Activated naive CD4-positive, alpha-beta T cell treated with Interleukin-2 at 50 U/mL for 16 hours (primary cell): ENCODE results near the gene SH3RF2.

Source experiments
- DNase-seq: peaks from one replicate; pipeline ENCODE4 v3.0.0-alpha.2; 2020

The SH3RF2 gene

DNA sequence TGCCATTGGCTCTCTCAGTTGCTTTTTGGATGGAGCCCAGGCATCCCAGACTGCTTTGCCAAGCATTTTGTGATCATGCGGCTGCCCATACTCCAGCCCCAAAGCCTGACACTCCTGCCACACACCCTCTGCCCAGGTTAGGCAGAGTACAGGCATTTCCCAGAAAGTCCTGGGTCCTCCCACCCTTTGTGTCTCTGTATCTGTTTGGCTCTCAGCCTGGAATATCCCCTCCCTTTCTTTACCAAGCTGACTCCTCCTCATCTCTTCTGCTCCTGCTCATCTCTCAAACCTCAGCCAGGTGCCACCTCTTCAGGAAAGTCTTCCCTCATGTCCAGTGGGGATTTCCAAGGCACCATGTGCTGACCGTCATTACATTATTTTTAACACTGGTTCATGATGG, 14.3 kb upstream of the SH3RF2 start:
- no peak for DNase-seq

DNA sequence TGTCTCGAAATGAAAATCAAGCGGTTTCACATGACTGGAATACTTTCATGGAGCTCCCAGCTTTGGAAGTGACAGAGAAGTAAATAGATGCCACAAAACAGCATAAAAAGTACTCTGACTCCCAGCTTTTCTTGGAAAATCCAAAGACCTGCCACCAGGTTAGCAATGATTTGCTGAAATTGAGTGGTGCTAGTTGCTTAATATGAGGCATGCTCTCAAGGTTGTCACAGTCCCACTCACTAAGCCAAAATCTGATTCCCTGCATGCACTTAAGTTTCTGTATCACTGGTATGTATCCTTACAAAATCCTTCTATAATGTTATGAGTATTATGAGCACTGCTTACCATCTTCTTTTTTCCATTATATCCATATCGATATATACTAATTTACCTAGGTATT, 13.0 kb upstream of the SH3RF2 start:
- no peak for DNase-seq

GRCh38 chr5:145924849-145925248, 11.5 kb upstream of the SH3RF2 start:
- no peak for DNase-seq

DNA sequence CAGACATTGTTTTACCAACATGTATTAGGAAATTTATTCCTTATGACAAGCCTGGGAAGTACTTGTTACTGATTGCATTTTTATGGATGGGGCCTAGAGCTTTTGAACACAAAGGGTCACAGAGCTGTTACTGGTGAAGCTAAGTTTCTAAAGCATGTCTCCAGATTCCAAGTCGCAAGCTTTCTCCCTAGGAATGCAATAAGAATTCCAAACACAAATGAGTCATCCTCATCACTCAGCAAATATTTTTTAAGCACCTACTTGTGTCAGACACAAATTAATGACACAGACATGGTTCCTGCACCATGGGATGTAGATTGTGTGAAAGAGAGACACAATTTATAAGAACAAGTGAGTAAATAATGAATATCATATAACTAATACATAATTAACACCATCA, 11.0 kb upstream of the SH3RF2 start:
- no peak for DNase-seq

DNA sequence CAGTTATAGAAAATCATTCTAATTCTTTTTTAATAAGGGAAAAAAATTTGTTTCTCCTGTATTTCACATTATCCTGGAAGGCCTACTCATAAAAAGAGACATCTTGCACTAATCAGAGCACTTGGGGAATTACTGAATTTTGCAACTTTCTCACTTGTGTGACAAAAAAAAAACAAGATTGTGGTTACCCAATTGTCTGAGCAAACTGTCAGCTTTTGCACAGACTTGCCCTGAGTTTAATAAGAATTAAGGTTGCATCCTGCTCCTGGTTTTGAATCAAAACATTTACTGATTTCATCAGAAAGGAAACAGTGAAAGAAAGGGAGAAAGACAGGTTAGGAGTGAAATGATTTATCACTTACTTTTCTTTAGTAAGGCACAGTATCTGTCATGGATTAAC, 10.6 kb upstream of the SH3RF2 start:
- no peak for DNase-seq

- no peak for DNase-seq
These were observed 4.7 kb upstream of the SH3RF2 start for GRCh38 chr5:145931718-145932117.

DNA sequence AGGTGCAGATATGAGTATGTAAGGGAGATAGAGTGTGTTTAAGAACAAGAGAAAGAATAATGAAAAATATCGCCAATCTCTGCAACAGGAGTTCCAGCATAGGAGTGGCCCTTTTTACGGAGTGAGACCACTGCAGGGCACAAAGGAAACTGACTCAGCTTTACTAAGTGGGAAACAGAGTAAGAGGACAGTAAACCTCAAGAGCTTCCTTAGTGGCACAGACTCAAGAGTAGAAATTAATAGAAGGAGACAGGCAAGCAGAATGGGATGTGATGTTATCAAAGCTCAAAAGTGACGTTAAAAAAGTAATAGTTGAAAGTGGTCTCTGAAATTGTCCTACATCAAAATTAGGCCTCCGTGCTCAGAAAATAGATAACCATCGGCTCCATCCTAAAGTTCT, 2.1 kb upstream of the SH3RF2 start:
- DNase-seq = no peak

- DNase-seq = peak; percentile 4
These were observed 1.3 kb downstream of the SH3RF2 start for GRCh38 chr5:145937432-145938250.

- no peak for DNase-seq
These were observed 2.6 kb downstream of the SH3RF2 start for GRCh38 chr5:145938776-145939539.

DNA sequence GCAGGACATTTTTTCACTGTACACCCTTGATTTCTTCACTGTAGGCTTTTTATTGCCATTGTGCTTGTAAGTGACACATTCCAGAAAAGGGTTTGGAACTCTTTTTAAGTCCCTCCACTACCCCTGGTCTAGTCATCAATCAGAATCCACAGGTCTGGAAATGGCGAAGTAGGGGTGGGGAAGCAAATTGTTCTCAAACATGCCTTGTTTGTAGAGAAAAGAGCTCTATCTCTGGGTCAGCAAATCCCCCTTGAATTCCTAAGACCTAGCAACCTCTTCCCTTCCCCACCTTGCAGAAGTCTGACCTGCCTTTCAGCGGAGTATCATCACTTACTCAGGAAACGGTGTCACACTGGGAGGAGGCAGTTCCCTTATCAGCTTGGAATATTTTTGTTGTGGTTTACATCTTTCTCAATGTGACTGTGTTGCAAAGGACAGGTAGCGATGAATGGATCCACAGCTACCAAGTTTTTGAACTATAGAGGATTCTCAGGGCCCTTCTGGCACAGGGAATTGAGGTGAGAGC, 3.2 kb downstream of the SH3RF2 start:
- no peak for DNase-seq

GRCh38 chr5:145941096-145941447, 4.7 kb downstream of the SH3RF2 start:
- no peak for DNase-seq

DNA sequence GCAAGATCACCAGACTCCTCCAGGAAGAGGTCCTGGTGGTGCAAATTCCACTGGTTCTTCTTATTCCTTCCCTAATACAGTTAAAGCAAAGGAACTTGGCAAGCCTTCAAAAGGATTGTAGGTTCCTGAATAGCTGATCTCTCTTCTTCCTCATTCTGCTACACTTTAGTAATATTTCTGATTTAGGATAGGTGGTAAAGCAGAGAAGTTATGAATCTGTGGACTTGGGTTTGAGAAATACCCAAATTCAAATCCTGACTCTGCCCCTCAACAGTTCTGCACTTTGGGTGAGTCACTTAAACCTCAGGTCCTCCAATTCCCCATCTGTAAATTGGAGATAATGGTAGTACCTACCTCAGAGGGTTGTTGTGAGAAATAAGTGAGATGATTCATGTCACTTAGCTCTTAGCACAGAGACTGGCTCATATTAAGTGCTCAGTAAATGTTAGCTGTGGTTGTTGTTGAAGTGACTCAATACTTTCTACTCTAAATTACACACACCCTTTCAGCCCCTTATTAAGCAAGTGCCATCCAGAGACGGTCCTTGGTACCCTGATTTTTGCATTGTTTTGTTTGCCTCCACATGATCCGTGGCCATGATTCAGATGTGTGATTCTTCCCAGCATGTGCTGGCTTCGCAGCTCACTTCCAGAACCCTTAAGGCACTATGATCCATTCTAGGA, 5.2 kb downstream of the SH3RF2 start:
- no peak for DNase-seq

GRCh38 chr5:145942201-145942600, 5.8 kb downstream of the SH3RF2 start:
- DNase-seq = no peak

- no peak for DNase-seq
These were observed 6.4 kb downstream of the SH3RF2 start for GRCh38 chr5:145942749-145943148.

DNA sequence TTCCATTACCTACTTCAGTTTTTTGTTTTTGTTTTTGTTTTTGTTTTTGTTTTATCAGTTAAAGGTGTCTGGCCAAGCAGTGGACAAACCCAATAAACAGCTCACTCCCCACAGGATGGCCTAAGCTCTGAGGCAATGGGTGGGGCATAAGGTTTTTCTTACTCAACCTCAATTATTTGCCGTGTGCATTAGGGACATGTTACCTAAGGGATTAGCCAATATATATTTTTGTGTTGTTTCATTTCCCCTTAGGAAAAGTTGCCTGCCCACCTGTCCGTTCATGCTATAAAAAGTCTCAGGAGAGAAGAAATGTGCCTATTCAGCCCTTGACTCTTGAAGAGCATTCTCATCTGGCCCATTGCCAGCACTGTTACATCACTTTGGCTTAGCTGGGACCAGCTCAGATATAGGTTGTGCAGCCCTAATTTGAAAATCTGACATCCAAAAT, 7.3 kb downstream of the SH3RF2 start:
- DNase-seq = no peak

DNA sequence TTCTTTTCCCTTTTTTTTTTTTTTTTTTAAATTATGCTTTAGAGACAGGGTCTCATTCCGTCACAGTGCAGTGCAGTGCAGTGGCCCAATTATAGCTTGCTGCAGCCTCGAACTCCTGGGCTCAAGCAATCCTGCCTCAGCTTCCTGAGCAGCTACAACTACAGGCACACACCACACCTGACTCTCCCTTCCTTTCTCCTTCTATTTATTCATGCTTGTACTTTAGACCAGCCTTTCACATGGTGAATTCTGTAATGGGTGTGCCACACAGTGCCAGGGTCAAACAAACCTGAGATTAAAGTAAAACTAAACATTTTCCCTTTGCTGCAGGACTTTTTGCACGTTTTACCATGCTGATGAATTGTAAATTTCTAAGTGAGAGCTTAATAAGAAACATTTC, 8.0 kb downstream of the SH3RF2 start:
- no peak for DNase-seq

DNA sequence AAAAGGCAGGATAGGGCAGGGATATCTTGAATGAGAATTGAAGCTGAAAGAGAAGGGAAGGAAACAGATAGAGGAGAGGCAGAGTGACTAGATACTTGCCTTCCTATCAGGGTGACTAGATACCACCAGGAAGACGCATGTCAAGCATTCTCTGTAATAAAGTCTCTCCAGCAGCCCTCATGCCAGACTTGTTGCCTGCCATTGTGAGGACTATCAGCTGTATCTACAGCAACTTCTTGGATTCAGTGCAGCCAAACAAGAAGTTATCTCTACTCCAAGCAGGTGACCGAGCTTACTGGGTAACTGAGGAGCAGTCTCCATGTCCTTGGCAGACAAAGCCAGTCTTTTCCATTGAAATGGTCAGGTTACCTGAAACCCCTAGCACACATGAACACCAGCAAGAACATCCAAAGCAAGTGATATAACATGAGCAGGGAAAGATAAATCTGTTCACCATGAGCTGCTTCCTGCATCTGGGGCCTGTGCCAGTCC, 9.3 kb downstream of the SH3RF2 start:
- no peak for DNase-seq

- no peak for DNase-seq
These were observed 9.9 kb downstream of the SH3RF2 start for GRCh38 chr5:145946112-145946861.

GRCh38 chr5:145947581-145947980, 11.2 kb downstream of the SH3RF2 start:
- DNase-seq = no peak

DNA sequence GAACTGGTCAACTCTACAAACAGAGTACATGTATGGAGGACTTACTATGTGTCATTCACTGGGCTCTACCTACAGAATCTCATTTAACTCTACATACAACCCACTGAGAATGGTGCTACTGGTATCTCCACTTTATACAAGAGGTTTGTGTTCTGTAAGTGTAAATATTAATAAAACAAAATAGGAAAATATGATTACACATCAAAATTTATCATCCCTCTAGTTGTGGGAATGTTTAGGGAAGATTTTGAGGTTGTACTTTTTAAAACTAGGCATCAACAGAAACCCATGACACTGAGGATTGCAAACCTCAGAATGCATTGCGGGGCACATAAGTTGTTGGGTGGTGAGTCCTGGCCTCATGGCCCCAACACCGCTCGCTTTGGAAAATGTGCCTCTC, 11.7 kb downstream of the SH3RF2 start:
- no peak for DNase-seq

GRCh38 chr5:145948921-145949320, 12.5 kb downstream of the SH3RF2 start:
- no peak for DNase-seq

DNA sequence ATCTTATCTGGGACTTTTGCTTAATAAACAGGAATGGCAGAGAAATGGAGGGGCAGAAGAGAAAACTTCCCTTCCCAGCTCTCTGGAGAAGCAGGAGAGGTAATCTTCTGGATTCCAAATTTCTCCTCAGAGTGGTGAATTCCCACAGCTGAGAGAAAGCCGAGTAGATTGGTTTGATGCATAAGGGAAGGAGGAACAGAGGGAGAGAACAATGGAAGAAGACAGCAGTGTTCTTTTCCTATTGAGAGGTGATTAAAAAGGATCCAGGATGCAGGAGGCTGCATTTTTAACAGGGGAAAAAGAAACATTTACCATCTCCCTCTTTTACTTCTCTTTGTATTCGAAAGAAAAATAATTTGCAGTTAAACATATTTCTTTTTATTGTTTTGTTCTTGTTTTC, 13.1 kb downstream of the SH3RF2 start:
- DNase-seq = no peak

- DNase-seq = no peak
These were observed 14.7 kb downstream of the SH3RF2 start for GRCh38 chr5:145951071-145951470.
